HAP-1 (cell line): Measurements from ENCODE around the gene EPHA8.

ENCODE experiments used
- DNase-seq, 2 experiments: peaks; one replicate each; pipeline ENCODE4 v3.0.0-alpha.2; 2016 to 2020; ENCODE audit warnings: low spot score in 2 of 2
- H3K27me3 ChIP-seq: fragments of 250-450 bp; sonication (Bioruptor Pico); 2 replicates; pipeline ENCODE4 v1.5.1; 2020; ENCODE audit warnings: low read depth, mild to moderate bottlenecking, moderate library complexity
- H3K36me3 ChIP-seq: fragments of 250-450 bp; sonication (Bioruptor Pico); replicated peaks from 2 replicates; pipeline ENCODE4 v1.5.1; 2020; ENCODE audit warnings: mild to moderate bottlenecking
- H3K4me1 ChIP-seq: fragments of 250-450 bp; sonication (Bioruptor Pico); 2 replicates; pipeline ENCODE4 v1.5.1; 2020; ENCODE audit warnings: mild to moderate bottlenecking
- H3K4me3 ChIP-seq: fragments of 250-450 bp; sonication (Bioruptor Pico); 2 replicates; pipeline ENCODE4 v1.5.1; 2020; ENCODE audit warnings: mild to moderate bottlenecking, moderate library complexity
- H3K9me3 ChIP-seq: fragments of 250-450 bp; sonication (Bioruptor Pico); 2 replicates; pipeline ENCODE4 v1.5.1; 2020; ENCODE audit warnings: mild to moderate bottlenecking, moderate library complexity
- in situ Hi-C: fragments of 300-500 bp; cut with MboI; formaldehyde crosslinking; loops from 3 replicates; pipeline ENCODE4 v1.14.3; 2020; ENCODE audit warnings: low sequenced_read_pairs, inconsistent platforms, mixed read lengths

The EPHA8 gene

GRCh38 chr1:22646384-22646783 lies 83.1 kb downstream of the EPHA8 start:
- no peaks in the 10 kb centered on the region for H3K36me3 ChIP-seq
- in situ Hi-C loops = loop anchor here (5.0 to 10.0 kb wide), 2 partner anchors 229 to 512 kb away; no protein-coding TSS in a partner anchor
- H3K4me1 ChIP-seq = no peaks in the 10 kb centered on the region
- peaks cover 6% of the 10 kb centered on the region for H3K27me3 ChIP-seq
- no peak for DNase-seq
- H3K9me3 ChIP-seq = no peaks in the 10 kb centered on the region
- H3K4me3 ChIP-seq = no peak overlapping the region

DNA sequence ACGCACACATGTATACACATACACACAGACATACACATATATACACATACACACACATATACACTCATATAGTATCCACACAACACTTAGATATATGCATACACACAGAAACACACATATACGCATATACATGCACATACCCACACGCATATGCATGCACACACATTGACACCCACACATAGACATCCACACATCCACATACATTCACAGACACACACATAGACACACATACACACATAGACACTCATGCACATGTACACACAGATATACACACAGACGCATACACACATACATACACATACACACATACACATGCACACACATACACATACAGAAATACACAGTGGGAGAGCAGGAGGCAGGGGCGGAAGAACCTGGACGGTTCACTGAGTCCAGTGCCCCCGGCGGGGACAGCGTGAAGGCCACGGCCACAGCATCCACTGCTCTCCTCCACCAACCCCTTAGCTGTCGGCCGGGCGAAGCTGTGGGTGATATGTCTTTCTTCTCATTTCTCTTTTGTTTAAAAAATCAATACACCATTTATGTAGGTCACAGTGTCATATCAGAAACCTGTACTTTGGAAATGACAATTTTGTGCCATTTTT lies 86.9 kb downstream of the EPHA8 start:
- H3K4me1 ChIP-seq = no peaks in the 10 kb centered on the region
- no peaks in the 10 kb centered on the region for H3K9me3 ChIP-seq
- H3K27me3 ChIP-seq = peaks cover 6% of the 10 kb centered on the region
- no peaks in the 10 kb centered on the region for H3K36me3 ChIP-seq
- no peak for DNase-seq
- no peak overlapping the region for H3K4me3 ChIP-seq
- in situ Hi-C loops = no loop called here

DNA sequence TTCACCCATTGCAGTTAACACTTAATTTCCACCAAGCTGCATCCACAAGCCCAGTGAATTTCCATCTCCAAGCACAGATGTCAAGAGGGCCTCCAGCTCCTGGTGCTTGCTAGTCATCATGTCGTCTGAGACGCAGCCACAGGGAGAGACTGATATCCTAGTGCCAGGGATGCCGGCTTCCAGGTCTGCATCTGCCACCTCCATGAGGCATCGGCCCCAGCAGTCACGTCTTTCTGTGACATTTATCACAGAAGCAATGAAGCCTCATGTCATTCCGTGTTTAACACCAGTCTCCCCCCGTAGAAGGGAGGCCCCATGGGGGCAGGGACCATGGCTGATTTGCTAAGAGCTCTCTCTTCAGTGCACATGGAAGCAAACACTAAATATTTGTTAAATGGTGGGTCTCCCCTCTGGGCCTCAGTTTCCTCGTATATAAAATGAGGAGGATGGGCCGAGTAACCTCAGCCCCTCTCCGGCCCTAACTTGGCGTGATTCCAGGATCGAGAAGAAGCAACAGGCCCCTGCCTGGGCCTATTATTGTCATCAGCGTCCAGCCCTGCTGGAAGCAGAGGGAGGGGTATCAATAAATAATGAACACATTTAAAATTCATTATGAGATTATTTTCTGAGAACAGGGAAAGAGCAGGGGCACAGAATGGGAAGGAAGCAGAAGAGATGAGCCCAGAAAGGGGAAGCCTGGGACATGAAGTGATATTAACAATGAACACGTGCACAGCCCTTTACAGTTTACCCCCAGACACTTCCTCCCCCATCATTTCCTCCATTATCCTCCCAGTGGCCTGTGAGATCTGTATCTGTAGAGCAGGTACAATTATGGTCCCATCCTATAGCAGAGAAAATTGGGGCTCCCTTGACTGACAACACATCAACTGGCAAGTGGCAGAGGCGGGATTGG lies 88.9 kb downstream of the EPHA8 start:
- no peaks in the 10 kb centered on the region for H3K9me3 ChIP-seq
- peaks cover 10% of the 10 kb centered on the region for H3K27me3 ChIP-seq
- DNase-seq = no peak
- in situ Hi-C loops = no loop called here
- H3K36me3 ChIP-seq = no peaks in the 10 kb centered on the region
- no peaks in the 10 kb centered on the region for H3K4me1 ChIP-seq
- H3K4me3 ChIP-seq = no peak overlapping the region

GRCh38 chr1:22652881-22653316 lies 89.6 kb downstream of the EPHA8 start, which contains the start of gene C1QB:
Gene C1QB, plus strand, starts transcription at chr1:22653236. Its CDS starts 6,227 bp downstream, at chr1:22659463.
- no peaks in the 10 kb centered on the region for H3K36me3 ChIP-seq
- in situ Hi-C loops = no loop called here
- H3K9me3 ChIP-seq = no peaks in the 10 kb centered on the region
- H3K4me3 ChIP-seq = no peak within 1 kb of the TSS
- H3K4me1 ChIP-seq = no peaks in the 10 kb centered on the region
- no peak for DNase-seq
- H3K27me3 ChIP-seq = peaks cover 13% of the 10 kb centered on the region
